Measurements from ENCODE around the gene P2RX6.

GRCh38 chr22:20981787-20982562 is 33.0 kb upstream of the P2RX6 start, which contains the start of gene LZTR1:
- TF ChIP-seq TAF1 (IDR thresholded peaks at IDR 0.05; ENCODE audit: borderline replicate concordance, insufficient read depth, low read length) (peak; percentile 70; the same call in 1 of the 2 replicates), POLR2AphosphoS5 (IDR thresholded peaks at IDR 0.05; ENCODE audit: low read depth, low read length) (peak; percentile 98)
